NCI-H1436 (cell line): ENCODE results near the gene PRRC2B.
"Not testable (repeated sequence)": the region's sequence is repeated elsewhere in the genome, so short reads cannot be mapped to it uniquely, and the experiment has no call there.

Experiments
- DNase-seq: peaks from one replicate; lab custom pipeline; 2025; lab: John Stamatoyannopoulos, UW

Gene PRRC2B

GRCh38 chr9:131393622-131394463 lies at the start of gene PRRC2B:
Gene PRRC2B, plus strand, starts transcription at chr9:131394086. Its CDS starts 36,059 bp downstream, at chr9:131430145.
- peak; percentile 97 for DNase-seq

GRCh38 chr9:131344931-131345535 lies 48.9 kb upstream of the PRRC2B start:
- not testable (repeated sequence) for DNase-seq

- no peak for DNase-seq
Measured at GRCh38 chr9:131346559-131346958, 47.3 kb upstream of the PRRC2B start.

- no peak for DNase-seq
Measured at GRCh38 chr9:131347376-131348020, 46.4 kb upstream of the PRRC2B start.

GRCh38 chr9:131348631-131349521 lies 45.0 kb upstream of the PRRC2B start:
- DNase-seq = no peak

GRCh38 chr9:131349522-131349880 lies 44.4 kb upstream of the PRRC2B start:
- DNase-seq = no peak

GRCh38 chr9:131349881-131350563 lies 43.9 kb upstream of the PRRC2B start:
- DNase-seq = peak; percentile 78

- not testable (repeated sequence) for DNase-seq
Measured at GRCh38 chr9:131356479-131356878, 37.4 kb upstream of the PRRC2B start.

GRCh38 chr9:131358556-131358955 lies 35.3 kb upstream of the PRRC2B start:
- no peak for DNase-seq

- DNase-seq = no peak
Measured at GRCh38 chr9:131361202-131361833, 32.6 kb upstream of the PRRC2B start.

GRCh38 chr9:131365546-131365945 lies 28.3 kb upstream of the PRRC2B start:
- DNase-seq = no peak

GRCh38 chr9:131366761-131367401 lies 27.0 kb upstream of the PRRC2B start:
- no peak for DNase-seq

- no peak for DNase-seq
Measured at GRCh38 chr9:131367450-131367849, 26.4 kb upstream of the PRRC2B start.

GRCh38 chr9:131370638-131371037 lies 23.2 kb upstream of the PRRC2B start:
- no peak for DNase-seq

GRCh38 chr9:131372599-131372973 lies 21.3 kb upstream of the PRRC2B start:
- not testable (repeated sequence) for DNase-seq

GRCh38 chr9:131374638-131375037 lies 19.2 kb upstream of the PRRC2B start:
- peak; percentile 89 for DNase-seq

- DNase-seq = no peak
Measured at GRCh38 chr9:131379056-131379455, 14.8 kb upstream of the PRRC2B start.

GRCh38 chr9:131382850-131383729 lies 10.8 kb upstream of the PRRC2B start:
- DNase-seq = no peak

GRCh38 chr9:131385296-131385695 lies 8.6 kb upstream of the PRRC2B start:
- no peak for DNase-seq
